ENCODE results near the gene DLX5.

The DLX5 gene

DNA sequence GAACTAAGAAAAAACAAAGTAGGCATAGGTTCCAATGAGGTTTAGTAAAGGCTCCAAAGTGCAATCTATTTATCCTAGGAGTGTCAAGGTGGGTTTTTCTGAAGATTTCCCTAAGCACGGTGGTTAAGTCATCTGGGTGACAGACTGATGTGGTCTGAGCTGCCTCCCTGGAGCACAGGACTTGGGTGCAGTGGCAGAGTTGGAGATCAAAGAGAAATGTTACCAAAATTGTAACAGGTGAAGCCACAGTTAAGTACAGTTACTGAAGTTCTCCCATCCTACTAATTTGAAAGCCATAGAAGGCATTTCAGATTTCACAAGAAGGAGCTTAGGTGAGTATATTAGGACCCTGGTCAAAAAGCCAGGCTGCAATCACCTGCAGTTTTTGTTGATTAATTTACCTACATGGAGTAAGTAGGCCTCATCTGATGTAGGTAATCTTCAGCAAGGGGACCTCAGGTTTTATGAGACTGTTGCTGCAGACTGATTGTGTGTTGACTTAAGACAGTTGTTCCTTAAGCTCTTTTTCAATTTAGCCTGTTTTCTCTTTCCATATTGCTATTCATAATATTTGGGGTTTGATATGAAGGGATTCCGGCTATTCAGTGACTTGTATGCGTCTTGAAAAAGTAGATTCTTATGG is 16.2 kb downstream of the DLX5 start:
- no peak overlapping the region for H3K27ac ChIP-seq (ENCODE audit: insufficient read depth in 1 of 2, low read depth in 1 of 2, low read length in 2 of 2, poor library complexity in 1 of 2, severe bottlenecking in 2 of 2)
- no peaks in the 10 kb centered on the region for H3K36me3 ChIP-seq (ENCODE audit: control insufficient read depth in 4 of 4, insufficient read depth in 4 of 4, low read length in 3 of 4)
- ChIA-PET CTCF (interaction anchor here (1.6 to 2.1 kb wide), 3 partner anchors 12 to 20 kb away, joined by 4 to 7 read pairs (median 6); no protein-coding TSS in a partner anchor), POLR2A (no interaction called here)
- peak in 1 of 3 donors; percentile 3 for DNase-seq
- no peak overlapping the region for H3K4me3 ChIP-seq (ENCODE audit: control insufficient read depth in 1 of 7, extremely low read depth in 1 of 7, insufficient read depth in 4 of 7, low read depth in 2 of 7, low read length in 6 of 7)
- H3K4me1 ChIP-seq (ENCODE audit: control extremely low read depth in 1 of 4, control insufficient read depth in 4 of 4, insufficient read depth in 4 of 4, low read length in 3 of 4) = peaks cover 0 to 23% (median 12%) of the 10 kb centered on the region in 4 experiments
- WGBS (ENCODE audit: insufficient coverage) = 80% methylated on average over 1 of the region's 3 CpGs
- peaks cover 0 to 5% (median 0%) of the 10 kb centered on the region in 5 experiments for H3K9me3 ChIP-seq (ENCODE audit: control extremely low read depth in 1 of 5, control insufficient read depth in 4 of 5, insufficient read depth in 2 of 5, low read depth in 1 of 5, low read length in 4 of 5)
- peaks cover 53 to 100% (median 75%) of the 10 kb centered on the region in 5 experiments for H3K27me3 ChIP-seq (replicated peaks in 2 of 5; ENCODE audit: control insufficient read depth in 4 of 5, insufficient read depth in 5 of 5, low read length in 4 of 5)

DNA sequence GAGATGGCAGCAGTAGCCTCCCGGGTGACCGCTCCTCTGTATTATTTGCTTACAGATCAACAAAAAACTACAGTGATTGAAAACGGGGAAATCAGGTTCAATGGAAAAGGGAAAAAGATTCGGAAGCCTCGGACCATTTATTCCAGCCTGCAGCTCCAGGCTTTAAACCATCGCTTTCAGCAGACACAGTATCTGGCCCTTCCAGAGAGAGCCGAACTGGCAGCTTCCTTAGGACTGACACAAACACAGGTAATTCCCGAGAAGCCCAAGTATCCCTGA is 17.1 kb downstream of the DLX5 start:
- ChIA-PET POLR2A (no interaction called here), CTCF (interaction anchor here (1.0 to 2.1 kb wide), 3 partner anchors 16 to 21 kb away, joined by 3 to 6 read pairs (median 4); no protein-coding TSS in a partner anchor)
- no peak overlapping the region for H3K4me3 ChIP-seq (ENCODE audit: control insufficient read depth in 1 of 7, extremely low read depth in 1 of 7, insufficient read depth in 4 of 7, low read depth in 2 of 7, low read length in 6 of 7)
- WGBS (ENCODE audit: insufficient coverage) = 20% methylated on average over 8 of the region's 8 CpGs
- H3K4me1 ChIP-seq (ENCODE audit: control extremely low read depth in 1 of 4, control insufficient read depth in 4 of 4, insufficient read depth in 4 of 4, low read length in 3 of 4) = peaks cover 0 to 23% (median 12%) of the 10 kb centered on the region in 4 experiments
- no peaks in the 10 kb centered on the region for H3K36me3 ChIP-seq (ENCODE audit: control insufficient read depth in 4 of 4, insufficient read depth in 4 of 4, low read length in 3 of 4)
- H3K27me3 ChIP-seq (replicated peaks in 2 of 5; ENCODE audit: control insufficient read depth in 4 of 5, insufficient read depth in 5 of 5, low read length in 4 of 5) = peaks cover 46 to 100% (median 76%) of the 10 kb centered on the region in 5 experiments
- H3K27ac ChIP-seq (ENCODE audit: insufficient read depth in 1 of 2, low read depth in 1 of 2, low read length in 2 of 2, poor library complexity in 1 of 2, severe bottlenecking in 2 of 2) = no peak overlapping the region
- H3K9me3 ChIP-seq (ENCODE audit: control extremely low read depth in 1 of 5, control insufficient read depth in 4 of 5, insufficient read depth in 2 of 5, low read depth in 1 of 5, low read length in 4 of 5) = peaks cover 0 to 5% (median 0%) of the 10 kb centered on the region in 5 experiments
- no peak for DNase-seq

DNA sequence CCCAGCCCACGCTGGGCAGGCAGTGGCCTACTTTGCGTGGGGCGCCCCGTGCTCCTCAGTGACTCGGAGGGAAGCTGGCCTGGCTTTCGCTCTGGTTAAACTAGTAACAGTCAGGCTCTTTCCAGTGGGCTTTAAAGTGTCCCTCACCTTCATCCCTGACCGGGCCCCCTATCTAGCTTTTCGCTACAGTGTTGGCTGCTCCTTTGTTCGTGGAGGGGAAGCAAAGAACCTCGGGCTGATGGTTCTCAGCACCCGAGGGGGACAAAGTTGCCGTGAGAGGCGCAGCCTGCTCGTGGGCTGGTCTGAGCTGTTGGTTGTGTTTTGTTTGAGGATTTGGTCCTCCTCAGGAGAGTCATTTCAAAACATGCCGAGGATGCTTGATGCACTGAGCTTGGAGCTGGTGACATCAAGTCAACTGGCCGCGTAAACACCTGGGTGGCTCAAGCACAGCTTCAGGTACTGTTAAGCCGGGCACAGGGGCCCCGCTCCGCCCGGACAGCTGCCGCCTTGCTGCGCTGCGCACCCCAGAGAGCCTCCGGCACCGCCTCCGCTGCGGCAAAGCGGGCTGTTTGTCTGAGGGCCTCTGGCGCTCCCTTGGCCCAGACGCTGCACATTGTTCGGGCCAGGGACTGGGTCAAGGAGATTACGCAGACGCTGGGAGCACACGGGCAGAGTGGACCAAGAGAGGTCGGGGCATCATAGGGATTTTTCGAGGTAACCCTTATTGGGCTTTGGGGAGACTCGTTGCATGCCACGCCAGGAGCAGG is 17.6 kb downstream of the DLX5 start:
- H3K36me3 ChIP-seq (ENCODE audit: control insufficient read depth in 4 of 4, insufficient read depth in 4 of 4, low read length in 3 of 4) = no peaks in the 10 kb centered on the region
- CTCF ChIA-PET = interaction anchor here (0.9 to 2.1 kb wide), 4 partner anchors 14 to 21 kb away, joined by 3 to 6 read pairs (median 4); no protein-coding TSS in a partner anchor
- WGBS (ENCODE audit: insufficient coverage) = 5% methylated on average over 37 of the region's 39 CpGs
- H3K27ac ChIP-seq (ENCODE audit: insufficient read depth in 1 of 2, low read depth in 1 of 2, low read length in 2 of 2, poor library complexity in 1 of 2, severe bottlenecking in 2 of 2) = no peak overlapping the region
- POLR2A ChIA-PET = no interaction called here
- H3K9me3 ChIP-seq (ENCODE audit: control extremely low read depth in 1 of 5, control insufficient read depth in 4 of 5, insufficient read depth in 2 of 5, low read depth in 1 of 5, low read length in 4 of 5) = peaks cover 0 to 5% (median 0%) of the 10 kb centered on the region in 5 experiments
- peak in 1 of 3 donors; percentile 38 for DNase-seq
- H3K4me3 ChIP-seq (ENCODE audit: control insufficient read depth in 1 of 7, extremely low read depth in 1 of 7, insufficient read depth in 4 of 7, low read depth in 2 of 7, low read length in 6 of 7) = peak overlapping the region in 3 of 7 experiments; percentile 40 to 64 (median 52)
- peaks cover 0 to 23% (median 12%) of the 10 kb centered on the region in 4 experiments for H3K4me1 ChIP-seq (ENCODE audit: control extremely low read depth in 1 of 4, control insufficient read depth in 4 of 4, insufficient read depth in 4 of 4, low read length in 3 of 4)
- peaks cover 43 to 100% (median 71%) of the 10 kb centered on the region in 5 experiments for H3K27me3 ChIP-seq (replicated peaks in 2 of 5; ENCODE audit: control insufficient read depth in 4 of 5, insufficient read depth in 5 of 5, low read length in 4 of 5)

DNA sequence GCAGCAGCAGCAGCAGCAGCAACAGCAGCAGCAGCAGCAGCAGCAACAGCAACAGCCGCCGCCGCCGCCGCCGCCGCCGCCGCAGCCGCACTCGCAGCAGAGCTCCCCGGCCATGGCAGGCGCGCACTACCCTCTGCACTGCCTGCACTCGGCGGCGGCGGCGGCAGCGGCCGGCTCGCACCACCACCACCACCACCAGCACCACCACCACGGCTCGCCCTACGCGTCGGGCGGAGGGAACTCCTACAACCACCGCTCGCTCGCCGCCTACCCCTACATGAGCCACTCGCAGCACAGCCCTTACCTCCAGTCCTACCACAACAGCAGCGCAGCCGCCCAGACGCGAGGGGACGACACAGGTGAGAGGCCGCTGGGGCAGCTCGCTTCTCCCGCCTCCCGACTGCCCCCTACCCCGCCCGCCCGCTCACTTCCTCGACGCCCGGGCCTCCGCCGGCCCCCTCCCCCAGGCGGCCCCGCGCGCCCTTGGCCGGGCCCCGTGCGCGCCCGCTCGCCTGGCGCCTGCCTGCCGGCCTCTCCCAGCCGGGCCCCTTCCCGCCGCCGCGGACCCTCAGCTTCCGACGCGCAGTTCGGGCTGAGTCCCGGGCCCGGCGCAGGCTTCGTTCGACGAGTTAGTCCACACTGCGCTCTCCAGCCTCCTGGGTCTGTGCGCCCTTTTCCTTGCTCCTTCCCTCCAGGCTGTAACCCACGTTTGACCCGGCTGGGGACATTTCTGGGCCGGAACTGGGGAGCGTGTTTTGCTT is 18.4 kb downstream of the DLX5 start:
- Histone ChIP-seq H3K27ac (ENCODE audit: insufficient read depth in 1 of 2, low read depth in 1 of 2, low read length in 2 of 2, poor library complexity in 1 of 2, severe bottlenecking in 2 of 2) (no peak overlapping the region), H3K4me3 (ENCODE audit: control insufficient read depth in 1 of 7, extremely low read depth in 1 of 7, insufficient read depth in 4 of 7, low read depth in 2 of 7, low read length in 6 of 7) (peak overlapping the region in 4 of 7 experiments; percentile 38 to 64 (median 46)), H3K4me1 (ENCODE audit: control extremely low read depth in 1 of 4, control insufficient read depth in 4 of 4, insufficient read depth in 4 of 4, low read length in 3 of 4) (peaks cover 0 to 23% (median 12%) of the 10 kb centered on the region in 4 experiments), H3K27me3 (replicated peaks in 2 of 5; ENCODE audit: control insufficient read depth in 4 of 5, insufficient read depth in 5 of 5, low read length in 4 of 5) (peaks cover 39 to 100% (median 67%) of the 10 kb centered on the region in 5 experiments), H3K9me3 (ENCODE audit: control extremely low read depth in 1 of 5, control insufficient read depth in 4 of 5, insufficient read depth in 2 of 5, low read depth in 1 of 5, low read length in 4 of 5) (peaks cover 0 to 5% (median 0%) of the 10 kb centered on the region in 5 experiments), H3K36me3 (ENCODE audit: control insufficient read depth in 4 of 4, insufficient read depth in 4 of 4, low read length in 3 of 4) (no peaks in the 10 kb centered on the region)
- DNase-seq = peak in 2 of 3 donors; percentile 61 to 81
- ChIA-PET POLR2A (no interaction called here), CTCF (interaction anchor here (0.9 to 2.1 kb wide), 4 partner anchors 15 to 22 kb away, joined by 3 to 6 read pairs (median 4); no protein-coding TSS in a partner anchor)
- WGBS (ENCODE audit: insufficient coverage) = under 1% methylated on average over 45 of the region's 83 CpGs

DNA sequence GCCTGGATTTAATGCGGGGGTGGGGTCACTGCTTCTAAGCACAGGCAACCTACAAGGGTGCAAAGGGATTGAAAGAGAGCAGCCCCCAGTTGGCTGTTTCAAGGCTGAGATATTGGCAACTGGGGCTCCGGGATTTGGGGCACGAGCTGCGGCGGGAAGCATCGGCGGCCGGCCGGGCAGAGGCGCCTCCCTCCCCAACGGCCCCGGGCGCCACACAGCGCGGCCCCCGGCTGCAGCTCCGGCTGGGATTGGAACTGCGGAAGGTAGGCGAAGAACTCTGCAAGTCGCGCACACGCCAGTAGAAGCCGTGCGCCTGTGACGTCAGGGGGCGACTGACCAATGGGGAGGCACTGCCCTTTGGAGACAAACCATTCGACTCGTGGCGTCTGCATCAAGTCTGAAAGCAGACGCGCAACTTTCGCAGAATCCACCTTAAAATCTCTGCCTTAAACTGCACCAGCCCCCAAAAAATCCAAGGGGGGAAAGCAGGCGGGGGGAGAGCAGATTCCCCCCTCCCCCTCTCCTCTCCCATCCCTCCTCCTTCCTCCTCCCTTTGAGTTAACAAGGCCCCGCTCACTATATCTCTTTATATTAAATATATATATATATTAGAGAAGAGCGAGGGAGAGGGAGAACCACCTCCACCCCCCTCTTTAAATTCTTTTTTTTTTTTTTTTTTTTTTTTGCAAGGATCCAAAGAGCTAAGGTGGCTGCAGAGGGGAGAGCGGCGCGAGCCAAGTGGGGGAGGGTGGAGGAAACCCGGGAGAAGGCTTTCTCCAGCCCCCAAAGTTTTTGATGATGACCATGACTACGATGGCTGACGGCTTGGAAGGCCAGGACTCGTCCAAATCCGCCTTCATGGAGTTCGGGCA is 19.2 kb downstream of the DLX5 start, which contains the start of gene DLX6:
DLX6 (plus strand) TSS at position 371 of the 872 bp plus-strand sequence; CDS start at position 796, 425 bp downstream.
- Histone ChIP-seq H3K27me3 (replicated peaks in 2 of 5; ENCODE audit: control insufficient read depth in 4 of 5, insufficient read depth in 5 of 5, low read length in 4 of 5) (peaks cover 46 to 100% (median 65%) of the 10 kb centered on the region in 5 experiments), H3K4me3 (ENCODE audit: control insufficient read depth in 1 of 7, extremely low read depth in 1 of 7, insufficient read depth in 4 of 7, low read depth in 2 of 7, low read length in 6 of 7) (peak within 1 kb of the TSS in 4 of 7 experiments; percentile 38 to 64 (median 46)), H3K9me3 (ENCODE audit: control extremely low read depth in 1 of 5, control insufficient read depth in 4 of 5, insufficient read depth in 2 of 5, low read depth in 1 of 5, low read length in 4 of 5) (peaks cover 0 to 5% (median 0%) of the 10 kb centered on the region in 5 experiments), H3K36me3 (ENCODE audit: control insufficient read depth in 4 of 4, insufficient read depth in 4 of 4, low read length in 3 of 4) (no peaks in the 10 kb centered on the region), H3K4me1 (ENCODE audit: control extremely low read depth in 1 of 4, control insufficient read depth in 4 of 4, insufficient read depth in 4 of 4, low read length in 3 of 4) (peaks cover 0 to 23% (median 12%) of the 10 kb centered on the region in 4 experiments), H3K27ac (ENCODE audit: insufficient read depth in 1 of 2, low read depth in 1 of 2, low read length in 2 of 2, poor library complexity in 1 of 2, severe bottlenecking in 2 of 2) (no peak within 1 kb of the TSS)
- 2% methylated on average over 35 of the region's 44 CpGs for WGBS (ENCODE audit: insufficient coverage)
- ChIA-PET CTCF (interaction anchor here (0.9 to 1.5 kb wide), 2 partner anchors 13 to 15 kb away, joined by 3 read pairs; no protein-coding TSS in a partner anchor), POLR2A (no interaction called here)
- DNase-seq = peak in 2 of 3 donors; percentile 71 to 73

Data from common myeloid progenitor, CD34-positive (primary cell).